A673 (cell line): ENCODE data around the gene ALDH9A1. TPM values are rescaled to one million over a fixed set of nuclear protein-coding genes. Genes with fewer than 3 reads are reported as not detected.

ENCODE experiments used
- BruUV-seq: library from RNA; stranded (reverse); fragments of 400-500 nt; replicated peaks from 2 replicates; lab custom pipeline; 2021; lab: Mats Ljungman, UMichigan
- CTCF ChIA-PET: fragments of 300-600 bp; sonication (Branson Sonifier 250); formaldehyde crosslinking; loops from one replicate; lab custom pipeline; 2022; ENCODE audit warnings: antibody characterized with exemption; lab: Charles Lee
- POLR2A ChIA-PET: fragments of 300-600 bp; sonication (Branson Sonifier 250); formaldehyde crosslinking; loops from one replicate; lab custom pipeline; 2022; ENCODE audit warnings: antibody characterized with exemption; ENCODE audit not compliant: low non-redundant PET; lab: Charles Lee
- DNase-seq: peaks from one replicate; pipeline ENCODE4 v3.0.0-alpha.2; 2015; ENCODE audit warnings: low spot score
- H3K27ac ChIP-seq: fragments of 200-600 bp; sonication (generic); 2 replicates; pipeline ENCODE4 v1.5.1; 2016; ENCODE audit warnings: mixed run types, low read depth, mild to moderate bottlenecking, mixed read lengths, antibody characterized with exemption, low read length; ENCODE audit not compliant: poor library complexity, severe bottlenecking
- H3K27me3 ChIP-seq: fragments of 200-600 bp; sonication (generic); replicated peaks from 2 replicates; pipeline ENCODE4 v1.6.1; 2017; ENCODE audit warnings: mixed run types, low read depth, mild to moderate bottlenecking, mixed read lengths, antibody characterized with exemption, low read length; ENCODE audit not compliant: insufficient read depth, poor library complexity
- H3K36me3 ChIP-seq: fragments of 200-600 bp; sonication (generic); 2 replicates; pipeline ENCODE4 v1.6.1; 2016; ENCODE audit warnings: mixed run types, mild to moderate bottlenecking, mixed read lengths, antibody characterized with exemption, low read length; ENCODE audit not compliant: insufficient read depth, poor library complexity, severe bottlenecking
- H3K4me1 ChIP-seq: fragments of 200-600 bp; sonication (generic); 2 replicates; pipeline ENCODE4 v1.6.1; 2017; ENCODE audit warnings: mixed run types, mild to moderate bottlenecking, mixed read lengths, antibody characterized with exemption, low read length; ENCODE audit not compliant: insufficient read depth, poor library complexity, severe bottlenecking
- H3K4me3 ChIP-seq: fragments of 200-600 bp; sonication (generic); 2 replicates; pipeline ENCODE4 v1.5.1; 2016; ENCODE audit warnings: low read depth, mixed run types, mild to moderate bottlenecking, mixed read lengths, low read length; ENCODE audit not compliant: poor library complexity, severe bottlenecking
- H3K9me3 ChIP-seq: fragments of 200-600 bp; sonication (generic); 2 replicates; pipeline ENCODE4 v1.6.1; 2016; ENCODE audit warnings: mixed run types, low read depth, mild to moderate bottlenecking, mixed read lengths, antibody characterized with exemption, low read length; ENCODE audit not compliant: poor library complexity, severe bottlenecking
- CTCF ChIP-seq: fragments of 300-800, 200-600 bp; sonication (generic); conservative IDR thresholded peaks from 2 replicates; pipeline ENCODE4 v1.5.1; 2017; ENCODE audit warnings: low read depth, mild to moderate bottlenecking, antibody characterized with exemption, low read length, moderate library complexity, mixed read lengths
- EZH2 ChIP-seq: fragments of 200-600 bp; sonication (generic); IDR thresholded peaks from 2 replicates; pipeline ENCODE4 v1.6.1; 2017; ENCODE audit warnings: borderline replicate concordance, low read depth, mild to moderate bottlenecking, mixed read lengths, antibody characterized with exemption, low read length; ENCODE audit not compliant: poor library complexity, severe bottlenecking
- intact Hi-C: fragments of 100-400 bp; cut with micrococcal nuclease; formaldehyde crosslinking; loops from one replicate; pipeline ENCODE4 v1.10.0; 2022; ENCODE audit not compliant: unreplicated experiment
- total RNA-seq: library from RNA; stranded (reverse); gene quantifications from 2 replicates; pipeline ENCODE4 v1.2.3, GENCODE V29; 2021

Gene ALDH9A1
- total RNA-seq, 1 experiment from 2014 or later = 83.0 TPM

GRCh38 chr1:165637427-165637826, 60.9 kb downstream of the ALDH9A1 start:
- Histone ChIP-seq H3K9me3 (no peaks in the 10 kb centered on the region), H3K4me1 (peaks cover 54% of the 10 kb centered on the region), H3K36me3 (no peaks in the 10 kb centered on the region), H3K4me3 (no peak overlapping the region), H3K27ac (peak overlapping the region; percentile 62), H3K27me3 (no peaks in the 10 kb centered on the region)
- ChIA-PET CTCF (no interaction called here), POLR2A (no interaction called here)
- intact Hi-C loops = loop anchor here (10.0 kb wide), 1 partner anchor 127 kb away; the partner anchor contains the start of gene TMCO1
- TF ChIP-seq EZH2 (no peak), CTCF (no peak)
- peak; percentile 30 for DNase-seq
- BruUV-seq = no TSS peak

GRCh38 chr1:165635823-165636222, 62.5 kb downstream of the ALDH9A1 start:
- no peaks in the 10 kb centered on the region for H3K27me3 ChIP-seq
- ChIA-PET POLR2A (no interaction called here), CTCF (no interaction called here)
- H3K9me3 ChIP-seq = no peaks in the 10 kb centered on the region
- no peak overlapping the region for H3K4me3 ChIP-seq
- no peaks in the 10 kb centered on the region for H3K36me3 ChIP-seq
- H3K27ac ChIP-seq = no peak overlapping the region
- intact Hi-C loops = loop anchor here (10.0 kb wide), 1 partner anchor 129 kb away; the partner anchor contains the start of gene TMCO1
- TF ChIP-seq EZH2 (no peak), CTCF (no peak)
- DNase-seq = no peak
- peaks cover 43% of the 10 kb centered on the region for H3K4me1 ChIP-seq
- BruUV-seq = no TSS peak

GRCh38 chr1:165635329-165635728, 63.0 kb downstream of the ALDH9A1 start:
- BruUV-seq = no TSS peak
- Histone ChIP-seq H3K36me3 (no peaks in the 10 kb centered on the region), H3K4me1 (peaks cover 43% of the 10 kb centered on the region), H3K4me3 (no peak overlapping the region), H3K27ac (no peak overlapping the region), H3K27me3 (no peaks in the 10 kb centered on the region), H3K9me3 (no peaks in the 10 kb centered on the region)
- DNase-seq = no peak
- no peak for TF ChIP-seq CTCF
- no peak for TF ChIP-seq EZH2
- ChIA-PET CTCF (no interaction called here), POLR2A (interaction anchor here (0.6 kb wide), 1 partner anchor 1992 kb away, joined by 17 read pairs; no protein-coding TSS in a partner anchor)
- intact Hi-C loops = loop anchor here (10.0 kb wide), 1 partner anchor 129 kb away; the partner anchor contains the start of gene TMCO1
